Myocyte (in vitro differentiated cells): ENCODE results near the gene TRPM3. TPM values are rescaled to one million over a fixed set of nuclear protein-coding genes. Genes with fewer than 3 reads are reported as not detected.

Source experiments
- DNase-seq: peaks from one replicate; pipeline ENCODE4 v3.0.0-alpha.2; 2012; ENCODE audit warnings: low read depth
- total RNA-seq: library from RNA; depleted of rRNA; stranded (reverse); fragments of >200 nt; gene quantifications from 2 replicates; pipeline ENCODE4 v1.2.3, GENCODE V29; 2014

The TRPM3 gene
- total RNA-seq, 1 donor from 2014 or later: 0.45 TPM

DNA sequence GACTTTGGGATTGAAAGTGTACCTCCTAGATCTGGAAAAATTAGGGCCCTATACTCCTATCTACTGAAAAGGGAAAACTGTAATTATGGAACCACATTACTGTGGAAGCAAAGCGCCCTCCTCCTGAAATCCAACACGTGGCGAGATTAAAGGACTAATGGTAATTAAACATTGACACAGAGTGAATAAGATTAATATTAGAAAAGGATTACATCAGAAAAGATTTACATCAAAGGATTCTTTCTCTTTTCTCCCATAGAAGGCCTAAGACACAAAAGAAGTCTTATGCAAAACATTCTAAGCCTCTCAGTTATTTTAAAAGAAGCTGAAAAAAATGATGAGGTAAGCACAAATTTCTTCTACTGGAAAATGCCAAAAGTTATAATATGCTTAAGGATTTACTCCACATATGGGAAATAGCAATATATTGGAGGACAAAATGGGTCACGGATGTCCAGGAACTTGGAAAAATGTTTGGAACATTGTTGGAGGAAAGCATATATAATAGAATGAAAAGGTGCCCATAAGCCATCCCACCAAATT lies 227.8 kb downstream of the TRPM3 start:
- DNase-seq: no peak

DNA sequence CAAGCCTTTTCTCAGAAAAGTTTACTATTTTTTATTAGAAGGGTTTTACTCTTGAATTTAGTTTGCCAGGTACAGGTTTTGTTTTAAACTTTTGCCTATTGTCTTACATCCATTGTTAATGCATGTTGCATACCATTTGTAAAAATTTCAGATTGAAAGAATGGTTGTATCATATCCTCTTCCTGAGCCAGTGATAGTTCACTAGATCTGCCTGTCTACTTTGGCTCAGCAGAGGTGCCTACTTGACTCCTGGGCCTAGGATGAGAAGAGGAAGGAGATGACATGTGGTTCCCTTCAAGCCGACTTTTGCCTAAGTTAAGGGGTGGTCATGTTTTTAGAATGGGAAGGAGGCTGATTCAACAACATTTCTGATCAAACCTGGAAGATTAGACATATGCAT lies 232.9 kb downstream of the TRPM3 start:
- DNase-seq: no peak

DNA sequence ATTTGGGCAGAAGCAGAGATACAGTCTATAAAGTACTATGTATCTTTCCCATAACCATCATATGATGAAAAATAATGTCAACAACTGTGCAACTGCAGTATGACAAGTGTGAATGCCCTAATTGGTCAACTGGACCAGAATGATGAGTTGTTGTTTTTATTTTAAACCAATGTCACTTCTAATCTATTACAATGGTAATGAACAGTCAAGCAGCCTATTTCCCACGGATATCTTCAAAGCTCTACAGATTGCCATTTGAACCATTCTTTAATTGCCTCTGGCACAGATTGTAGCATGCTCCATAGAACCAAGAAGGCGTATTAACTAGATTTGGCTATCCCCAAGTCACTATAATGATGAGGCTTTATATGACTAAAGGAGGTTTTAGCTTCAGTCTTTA lies 233.6 kb downstream of the TRPM3 start:
- DNase-seq: no peak

DNA sequence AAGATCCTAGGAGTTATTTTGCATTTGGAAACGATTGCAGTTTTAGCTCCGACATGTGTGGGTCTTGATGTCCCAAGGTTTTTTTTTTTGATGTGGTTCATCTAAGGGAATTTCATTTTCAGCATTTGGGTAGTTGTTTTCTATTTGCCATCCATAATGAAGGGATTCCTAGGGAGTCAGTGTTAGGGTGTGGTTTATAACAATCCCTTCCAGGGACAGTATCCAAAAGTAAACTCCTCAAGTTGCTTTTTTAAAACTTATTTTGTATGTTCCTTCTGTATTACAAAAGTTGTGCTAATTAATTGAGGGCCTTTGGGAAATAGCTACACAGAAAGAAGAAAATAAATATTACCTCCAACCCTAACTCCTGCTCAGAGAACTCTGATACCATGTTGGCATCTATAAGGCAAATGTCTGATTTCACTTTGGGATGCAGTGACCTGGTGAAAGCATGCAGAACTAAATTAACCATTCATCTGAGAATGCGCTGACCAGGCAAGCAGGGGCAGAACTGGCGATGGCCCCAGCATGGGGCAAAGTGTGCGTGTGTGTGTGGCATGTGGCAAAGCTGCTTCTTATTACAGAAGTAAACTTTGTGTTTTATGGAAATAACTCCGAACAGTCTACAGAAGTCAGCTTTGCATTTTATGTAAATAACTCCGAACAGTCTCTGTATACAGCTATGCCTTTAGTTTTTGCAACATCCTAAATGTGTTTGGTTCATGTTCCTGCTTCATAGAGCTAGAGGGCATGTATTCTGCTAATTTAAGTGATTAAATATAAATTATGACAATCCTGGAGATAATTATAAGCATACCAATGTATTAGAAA lies 237.2 kb downstream of the TRPM3 start:
- no peak for DNase-seq

DNA sequence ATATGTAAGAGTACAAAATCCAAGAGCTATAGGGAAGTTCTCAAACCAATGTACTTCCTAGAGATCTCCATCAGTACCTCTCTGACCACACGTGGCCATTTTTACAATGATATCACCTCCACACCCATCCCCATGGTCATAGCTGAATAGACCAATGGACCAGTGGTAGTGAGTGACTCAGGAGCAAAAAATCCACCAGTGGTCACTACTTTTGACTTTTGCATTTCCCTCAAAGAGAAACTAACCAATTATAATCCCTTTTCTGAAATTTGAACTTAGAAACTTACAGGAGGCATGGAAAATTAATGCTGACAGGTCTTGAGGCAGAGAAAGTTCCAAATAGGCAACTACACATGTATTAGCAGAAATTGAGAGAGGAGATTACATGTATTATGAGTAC lies 238.4 kb downstream of the TRPM3 start:
- DNase-seq: peak; percentile 41

DNA sequence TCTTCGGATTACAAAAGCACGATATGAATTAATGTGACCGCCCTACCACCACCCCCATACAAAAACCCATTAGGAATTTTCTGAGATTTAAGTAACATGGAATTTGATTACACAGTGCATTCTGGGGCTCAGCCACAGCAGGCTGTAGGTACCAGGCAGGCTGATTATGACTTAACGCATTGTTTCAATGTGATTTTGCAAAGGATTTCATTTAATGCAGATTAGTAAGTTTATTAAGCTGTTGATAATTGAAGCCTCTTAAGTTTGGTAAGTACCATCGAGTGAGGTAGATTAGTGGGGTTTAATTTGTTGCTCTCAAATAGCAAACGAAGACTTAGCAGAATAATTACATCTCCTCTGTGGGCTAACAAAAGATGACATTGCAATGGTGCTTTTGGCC lies 240.1 kb downstream of the TRPM3 start:
- DNase-seq: no peak

DNA sequence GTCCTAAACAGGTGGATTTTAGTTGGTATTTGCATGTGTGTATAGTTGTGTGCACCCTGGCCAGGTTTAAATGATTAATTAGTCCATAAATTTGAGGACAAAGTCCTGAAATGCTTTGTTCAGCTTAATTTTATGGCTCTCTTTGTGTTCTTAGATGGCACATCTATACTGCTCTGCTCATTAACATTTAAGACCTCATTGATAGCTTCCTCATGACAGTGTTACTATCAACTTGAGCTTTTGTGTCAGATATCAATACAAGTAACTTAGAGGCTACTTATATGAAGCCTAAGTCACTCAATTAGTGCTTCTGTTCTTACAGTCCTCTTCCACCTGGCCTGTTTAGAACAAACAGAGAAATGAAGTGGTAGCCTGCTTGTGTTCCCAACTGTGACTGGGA lies 240.9 kb downstream of the TRPM3 start:
- DNase-seq: no peak

DNA sequence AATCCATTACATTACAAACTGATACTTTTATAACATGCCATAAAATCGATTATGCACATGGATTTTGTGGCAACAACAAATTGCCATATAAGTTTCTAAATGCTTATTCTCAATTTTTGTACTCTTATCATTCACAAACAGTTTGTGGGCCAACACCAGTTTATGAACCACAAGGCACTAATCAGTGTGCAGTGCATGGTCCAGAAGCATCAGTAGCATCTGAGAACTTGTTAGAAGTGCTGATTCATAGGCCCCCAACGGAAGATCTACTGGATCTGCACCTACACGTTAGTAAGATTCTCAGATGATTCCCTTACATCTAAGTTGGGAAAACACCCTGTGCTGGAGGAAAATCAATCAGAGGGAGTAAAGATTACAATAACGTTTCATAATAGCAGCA lies 242.8 kb downstream of the TRPM3 start:
- DNase-seq: no peak

DNA sequence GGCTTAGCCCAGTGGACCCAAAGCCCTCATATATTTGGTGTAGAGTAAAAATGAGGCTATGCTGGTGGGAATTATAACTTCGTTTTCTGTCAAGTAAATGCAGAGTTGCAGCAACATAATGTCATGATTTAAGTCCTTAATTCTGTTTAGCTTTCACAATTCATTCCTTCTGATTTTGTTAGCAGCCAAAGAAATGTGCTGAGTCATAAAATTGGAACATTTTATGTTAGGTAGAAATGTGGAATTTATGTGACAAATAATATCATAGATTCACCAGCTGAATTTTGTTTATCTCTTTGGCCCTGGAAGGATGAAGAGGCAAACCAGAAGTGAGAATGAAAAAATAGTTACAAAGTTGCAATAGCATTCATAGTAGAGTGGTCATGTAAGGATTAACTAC lies 247.0 kb downstream of the TRPM3 start:
- DNase-seq: peak; percentile 6

DNA sequence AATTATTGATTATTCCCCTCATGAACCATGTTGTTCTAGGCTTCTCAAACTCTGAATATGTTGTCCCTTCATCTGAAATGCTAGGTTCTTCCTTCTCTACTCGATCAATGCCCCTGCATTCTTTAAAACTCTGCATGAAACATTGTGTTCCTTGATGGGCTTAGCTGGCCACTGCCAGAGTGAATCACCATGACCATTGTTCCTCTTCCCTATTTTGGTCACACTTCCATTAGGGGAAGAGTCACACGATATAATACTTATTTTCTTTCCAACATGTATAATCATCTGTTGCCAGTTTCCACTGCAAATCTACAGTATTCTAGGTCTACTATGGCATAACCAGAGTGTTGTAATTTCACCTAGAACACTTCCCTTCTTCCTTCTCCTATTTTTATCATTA lies 247.9 kb downstream of the TRPM3 start:
- DNase-seq: peak; percentile 23

DNA sequence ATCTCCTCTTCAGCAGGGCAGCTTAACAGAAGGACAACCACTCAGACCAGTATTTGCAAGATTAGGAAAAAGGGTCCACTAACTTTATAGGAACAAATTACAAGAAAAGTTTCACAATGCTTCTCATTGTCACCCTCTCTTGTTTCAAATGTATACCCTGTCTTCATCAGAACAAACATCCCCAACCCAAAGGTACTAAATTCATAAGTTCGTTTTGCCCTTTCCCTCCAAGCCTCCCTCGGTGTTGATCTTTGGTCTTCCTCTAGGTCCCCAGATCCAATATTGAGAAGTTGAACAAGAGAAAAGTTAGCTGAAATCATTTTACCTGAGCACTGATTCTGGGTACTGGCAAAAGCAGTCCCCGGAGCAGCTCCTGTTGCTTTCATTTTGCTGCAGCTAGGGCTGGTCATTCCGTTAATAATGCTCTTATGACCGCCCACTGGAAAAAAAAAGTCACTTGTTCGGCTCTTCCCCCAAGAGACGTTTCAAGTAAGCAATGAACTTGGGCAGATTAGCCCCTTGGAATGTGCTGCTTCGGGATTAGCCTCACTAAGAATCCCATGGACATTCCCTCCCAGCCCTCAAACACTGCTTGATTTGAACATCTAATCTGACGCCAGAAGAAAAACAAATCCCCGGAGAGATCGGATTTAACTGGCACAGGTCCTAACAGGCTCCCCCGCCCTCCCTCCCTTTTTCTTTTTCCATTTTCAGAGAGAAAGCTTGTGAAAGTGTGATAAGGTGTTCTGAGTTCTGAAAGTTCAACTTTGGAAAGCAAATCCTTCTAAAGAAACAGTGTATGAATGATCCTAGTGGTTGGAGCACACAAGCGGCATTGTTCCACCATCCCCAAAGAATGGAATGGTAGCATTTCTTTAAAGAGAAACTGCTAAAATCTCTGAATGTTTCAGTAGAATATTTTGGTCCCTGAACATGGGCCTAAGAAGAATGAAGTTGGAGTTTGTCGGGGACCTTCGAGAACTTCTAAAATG lies 252.5 kb downstream of the TRPM3 start:
- DNase-seq: peak; percentile 64

DNA sequence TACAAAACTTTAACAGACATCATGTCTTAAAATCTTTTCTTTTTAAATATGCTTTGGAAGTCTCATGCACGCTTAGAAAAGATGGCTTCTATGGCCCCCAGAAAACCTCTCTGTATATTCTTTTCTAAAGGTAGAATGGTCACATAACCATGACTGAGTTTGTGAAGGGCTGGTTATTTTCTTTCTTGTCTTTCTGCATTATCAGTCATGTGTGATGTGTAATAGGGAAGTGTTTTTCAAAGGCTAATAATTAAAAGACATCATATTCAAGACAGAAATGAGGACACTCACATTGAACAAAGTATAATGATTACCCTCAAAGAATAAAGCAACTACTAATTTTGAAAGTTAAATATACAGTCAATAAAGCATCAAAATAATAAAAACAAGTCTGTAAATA lies 253.4 kb downstream of the TRPM3 start:
- no peak for DNase-seq

DNA sequence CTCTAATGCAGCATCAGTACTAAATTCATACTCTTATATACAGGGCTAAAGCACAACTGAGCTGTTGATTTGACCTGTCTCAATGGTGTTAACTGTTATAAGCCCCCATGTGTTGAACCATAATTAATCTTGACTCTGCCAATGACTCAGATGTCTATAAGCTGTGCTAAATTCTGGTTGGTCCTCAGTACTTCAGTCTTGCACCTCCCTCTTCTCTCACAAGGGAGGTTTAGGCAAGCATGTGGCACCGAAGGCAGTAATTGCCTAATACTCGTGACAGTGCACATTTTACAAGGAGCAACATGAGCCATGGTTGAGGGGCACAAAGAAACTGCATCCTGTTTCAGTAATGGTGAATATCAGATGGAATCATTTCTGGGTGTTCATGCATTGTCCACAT lies 255.9 kb downstream of the TRPM3 start:
- DNase-seq: no peak

DNA sequence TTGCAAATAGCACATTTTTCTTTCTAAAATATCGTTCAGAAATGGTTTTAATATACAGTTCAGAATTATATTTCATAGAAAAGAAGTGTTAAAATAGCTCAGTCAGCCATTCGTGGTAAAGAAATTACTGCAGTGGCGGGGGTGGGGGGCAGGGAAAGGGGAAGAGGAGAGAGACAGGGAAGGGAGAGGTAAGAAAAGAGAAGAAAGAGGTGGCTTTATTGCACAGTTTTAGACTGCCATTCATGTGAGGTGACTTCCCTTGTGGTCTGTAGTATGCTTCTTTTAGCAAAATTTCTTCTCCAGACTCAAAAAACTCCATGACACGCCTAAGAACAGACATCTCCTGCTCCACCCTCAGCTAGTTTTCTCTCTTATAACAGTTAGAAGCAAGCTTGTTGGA lies 259.6 kb downstream of the TRPM3 start:
- DNase-seq: no peak

DNA sequence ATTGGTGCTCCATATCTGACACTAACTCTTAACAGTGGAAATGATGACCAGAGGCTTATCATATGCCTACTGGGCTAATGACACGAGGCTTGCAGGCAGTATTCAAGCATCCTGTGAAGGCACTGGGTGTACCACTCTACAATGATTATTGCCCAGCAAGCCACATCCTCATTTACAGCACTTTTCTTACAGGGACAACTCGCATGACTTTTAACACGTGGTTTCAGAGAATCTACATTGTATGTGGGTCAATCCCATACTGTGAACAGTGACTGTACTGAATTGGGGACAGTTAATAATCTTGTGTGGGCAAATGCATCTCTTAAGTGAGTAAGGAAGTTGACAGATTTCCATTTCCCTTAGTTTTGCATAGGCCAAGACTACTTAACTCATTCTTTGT lies 260.0 kb downstream of the TRPM3 start:
- DNase-seq: no peak

DNA sequence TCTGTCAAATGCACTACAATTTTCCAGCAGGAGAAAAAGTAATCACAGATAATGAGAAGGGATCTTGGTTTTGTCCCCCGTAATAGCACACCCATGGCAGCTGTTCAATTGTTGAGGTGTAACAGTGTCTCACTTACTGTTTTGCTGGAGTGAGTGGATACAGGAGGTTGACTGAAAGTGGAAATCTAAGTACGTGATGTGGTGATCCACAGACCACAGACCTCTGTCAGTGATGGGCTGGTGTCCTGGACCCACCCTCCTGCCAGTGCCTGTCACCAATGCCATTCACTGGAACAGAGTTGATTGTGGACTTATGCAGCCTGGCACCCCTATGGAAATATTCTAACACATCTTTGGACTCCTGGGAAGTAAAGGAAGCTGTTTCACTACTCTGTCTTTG lies 261.7 kb downstream of the TRPM3 start:
- DNase-seq: peak; percentile 84

DNA sequence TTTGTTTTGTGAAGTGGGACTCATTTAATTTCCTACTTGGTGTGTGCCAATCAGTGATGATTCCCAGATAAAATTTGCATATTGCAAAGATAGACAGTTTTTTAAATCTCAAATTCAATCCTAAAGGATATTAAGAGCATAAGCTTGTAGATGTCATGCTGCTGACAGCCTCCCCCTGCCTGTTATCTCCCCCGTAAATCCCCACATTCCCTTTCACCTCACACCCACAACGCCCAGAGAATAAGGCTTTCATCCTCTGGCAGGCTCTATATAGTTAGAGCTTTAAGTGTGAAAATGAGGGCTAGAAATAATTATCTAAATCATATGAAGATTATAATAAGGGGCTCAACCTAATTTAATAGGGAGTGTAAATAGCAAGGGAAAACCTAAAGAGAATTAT lies 265.0 kb downstream of the TRPM3 start:
- no peak for DNase-seq

DNA sequence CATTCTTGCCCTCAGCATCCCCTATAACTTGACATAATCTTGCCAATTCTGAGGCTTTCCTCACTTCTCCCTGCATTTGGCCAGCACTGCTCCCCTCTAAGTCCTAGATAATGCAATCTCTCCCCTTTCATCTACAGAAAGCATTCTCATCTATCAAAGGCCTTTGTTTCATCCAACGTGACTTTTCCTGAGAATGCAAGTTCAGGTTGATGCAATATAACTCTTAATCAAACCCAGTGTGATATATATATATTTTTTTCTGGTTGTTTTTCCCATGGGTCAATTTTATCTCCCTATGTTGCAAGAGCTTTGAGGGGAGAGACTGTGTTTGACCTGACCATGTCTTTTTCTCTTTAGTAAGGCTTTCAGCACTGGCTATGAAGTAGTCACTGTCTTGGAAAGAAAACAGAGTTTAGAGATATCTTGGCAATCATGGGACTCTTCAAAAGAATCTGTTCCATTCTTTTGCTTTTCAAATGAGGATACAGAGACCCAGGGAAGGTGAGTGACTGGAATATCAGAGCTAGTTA lies 268.6 kb downstream of the TRPM3 start:
- DNase-seq: no peak

DNA sequence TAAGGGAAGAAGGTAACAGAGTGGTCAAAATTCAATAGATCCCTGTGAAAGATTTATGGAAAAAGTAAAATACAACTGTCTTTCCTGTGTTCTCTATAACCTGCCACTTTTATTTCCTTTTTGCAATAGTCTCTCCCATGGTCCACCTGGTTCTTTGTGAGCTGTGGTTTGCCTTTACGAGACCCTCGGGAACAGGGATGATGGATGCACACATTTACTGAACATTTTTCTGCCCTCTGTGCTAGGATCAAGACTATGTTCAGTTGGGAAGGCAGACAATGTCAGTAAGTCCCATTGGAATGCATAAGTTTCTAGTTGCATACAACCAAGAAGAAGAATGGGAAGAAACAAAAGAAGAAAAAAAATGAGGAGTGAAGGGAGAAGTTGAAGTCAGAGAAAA lies 281.2 kb downstream of the TRPM3 start:
- DNase-seq: no peak

DNA sequence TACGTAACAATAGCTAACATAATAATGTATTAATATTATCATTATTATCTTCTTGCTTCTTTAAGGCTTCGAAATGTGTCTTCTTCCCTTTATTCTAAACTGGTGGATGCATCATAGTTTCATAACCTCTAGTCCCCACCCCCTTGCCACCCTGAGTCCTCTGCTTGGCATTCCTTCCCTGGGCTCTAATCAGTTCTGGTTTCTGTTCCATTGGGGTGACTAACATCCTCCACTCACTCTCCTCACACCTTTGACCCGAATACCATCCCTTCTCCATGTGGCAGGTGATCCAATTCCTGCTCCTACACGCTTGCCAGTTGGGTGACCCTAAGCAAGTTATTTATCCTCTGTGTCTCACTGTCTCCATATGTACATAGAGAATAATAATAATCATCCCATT lies 286.1 kb downstream of the TRPM3 start:
- no peak for DNase-seq

DNA sequence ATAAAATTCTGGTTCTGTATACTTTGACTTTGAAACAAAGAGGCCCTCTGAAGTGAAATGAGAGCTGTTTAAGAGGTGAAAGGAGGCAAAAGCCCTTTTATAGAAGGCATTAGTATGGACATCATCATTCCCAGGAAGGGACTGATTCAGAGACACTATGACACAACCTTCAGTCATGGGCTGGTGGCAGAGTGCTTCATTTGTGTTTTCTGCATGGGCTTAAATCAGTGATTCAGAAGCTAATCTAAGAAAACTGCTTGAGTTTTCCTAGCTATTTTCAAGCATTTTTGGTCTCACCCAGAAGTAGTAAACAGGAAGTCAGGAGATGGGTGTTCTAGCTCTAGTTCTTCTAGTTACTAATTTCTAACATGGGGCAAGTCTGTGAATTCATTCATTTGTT lies 288.9 kb downstream of the TRPM3 start:
- no peak for DNase-seq

DNA sequence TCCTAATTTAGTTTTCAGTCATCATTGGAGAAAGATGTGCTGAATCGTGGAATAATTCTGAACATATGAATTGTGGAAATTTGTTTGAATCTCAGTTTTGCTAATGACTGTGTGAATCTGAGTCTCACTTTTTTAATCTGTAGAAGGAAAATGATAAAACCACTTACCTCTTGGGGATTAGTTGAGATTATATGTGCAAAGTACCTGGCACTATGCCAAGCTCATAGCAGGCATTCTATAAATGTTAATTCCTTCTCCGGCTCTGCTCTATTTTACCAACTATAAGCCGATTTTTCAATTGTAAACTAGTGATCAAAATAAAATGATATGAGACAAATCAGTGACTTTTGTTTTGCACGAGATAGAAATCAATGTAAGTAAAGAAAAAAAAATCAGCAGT lies 290.8 kb downstream of the TRPM3 start:
- no peak for DNase-seq
